ENCODE results near the gene HDAC9. TPM values are rescaled to one million over a fixed set of nuclear protein-coding genes. Genes with fewer than 3 reads are reported as not detected.
"Not testable (repeated sequence)": the region's sequence is repeated elsewhere in the genome, so short reads cannot be mapped to it uniquely, and the experiment has no call there.

Gene HDAC9
- total RNA-seq, 1 donor, result 20.9 TPM

DNA sequence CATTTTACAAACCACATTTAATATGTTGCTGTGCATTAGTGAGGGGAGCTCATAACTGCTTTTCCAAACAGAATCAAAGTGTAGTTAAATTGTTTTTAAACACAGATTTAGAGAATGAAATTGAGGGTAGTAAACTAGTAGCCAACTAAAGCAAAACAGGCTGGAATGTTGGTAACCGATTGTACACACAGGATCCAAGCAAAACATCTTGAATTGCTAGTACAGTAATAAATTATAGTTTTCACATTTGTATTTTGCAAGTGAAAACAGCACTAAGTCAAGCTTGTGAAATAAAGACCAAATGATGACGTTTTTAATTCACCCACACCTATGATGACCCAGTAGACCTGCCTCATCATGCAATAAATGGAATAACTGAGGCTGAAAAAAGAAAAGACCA lies 198.3 kb downstream of the HDAC9 start:
- H3K9me3 ChIP-seq (ENCODE audit: low read depth, low read length), result no peaks in the 10 kb centered on the region
- H3K4me1 ChIP-seq (ENCODE audit: insufficient read depth, low read length), result no peaks in the 10 kb centered on the region
- no peaks in the 10 kb centered on the region for H3K27me3 ChIP-seq (ENCODE audit: insufficient read depth, low read length)
- H3K4me3 ChIP-seq (ENCODE audit: low read length), result no peak overlapping the region

DNA sequence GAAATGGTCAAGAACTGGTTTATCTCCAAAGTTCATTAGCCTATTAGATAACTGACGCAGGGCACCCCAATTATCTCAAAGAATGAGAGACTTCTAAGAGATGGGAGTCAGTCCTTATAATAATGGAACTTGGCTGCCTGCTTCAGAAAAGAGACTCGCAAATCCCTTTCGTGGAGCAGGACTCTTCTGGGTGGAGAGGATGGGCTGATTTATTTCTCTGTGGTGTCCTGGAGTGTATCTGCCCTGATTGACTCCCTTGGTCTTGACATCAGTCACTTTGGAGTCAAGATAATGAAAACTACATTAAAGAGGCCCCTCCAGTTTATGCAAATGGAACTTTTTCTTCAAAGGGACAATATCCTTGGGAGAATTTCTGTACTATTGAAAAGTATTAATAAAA lies 198.9 kb downstream of the HDAC9 start:
- no peaks in the 10 kb centered on the region for H3K9me3 ChIP-seq (ENCODE audit: low read depth, low read length)
- no peaks in the 10 kb centered on the region for H3K27me3 ChIP-seq (ENCODE audit: insufficient read depth, low read length)
- H3K4me1 ChIP-seq (ENCODE audit: insufficient read depth, low read length), result no peaks in the 10 kb centered on the region

DNA sequence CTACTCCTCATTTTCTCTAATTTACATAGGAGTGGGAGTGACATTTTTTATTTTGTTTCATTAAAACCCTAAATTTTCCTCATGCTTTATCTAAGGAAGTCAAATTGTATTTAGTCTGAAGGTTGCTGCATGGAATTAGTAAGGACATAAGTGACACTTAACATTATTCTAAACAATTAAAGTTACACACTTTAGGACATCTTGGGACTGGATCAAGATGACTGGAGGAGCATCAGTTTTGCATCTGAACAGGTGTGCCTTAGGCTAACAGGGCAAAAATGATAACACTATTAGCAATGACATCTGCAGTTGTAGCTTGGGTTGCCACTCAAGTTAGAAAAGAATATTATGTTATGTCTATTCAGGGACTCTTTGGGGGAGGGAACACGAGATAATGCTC lies 199.4 kb downstream of the HDAC9 start:
- Histone ChIP-seq H3K4me3 (ENCODE audit: low read length) (no peak overlapping the region), H3K9me3 (ENCODE audit: low read depth, low read length) (no peaks in the 10 kb centered on the region), H3K27me3 (ENCODE audit: insufficient read depth, low read length) (no peaks in the 10 kb centered on the region), H3K4me1 (ENCODE audit: insufficient read depth, low read length) (no peaks in the 10 kb centered on the region)

More for the DNA sequence above, 198.9 kb downstream of the HDAC9 start:
- H3K4me3 ChIP-seq (ENCODE audit: low read length), result no peak overlapping the region

DNA sequence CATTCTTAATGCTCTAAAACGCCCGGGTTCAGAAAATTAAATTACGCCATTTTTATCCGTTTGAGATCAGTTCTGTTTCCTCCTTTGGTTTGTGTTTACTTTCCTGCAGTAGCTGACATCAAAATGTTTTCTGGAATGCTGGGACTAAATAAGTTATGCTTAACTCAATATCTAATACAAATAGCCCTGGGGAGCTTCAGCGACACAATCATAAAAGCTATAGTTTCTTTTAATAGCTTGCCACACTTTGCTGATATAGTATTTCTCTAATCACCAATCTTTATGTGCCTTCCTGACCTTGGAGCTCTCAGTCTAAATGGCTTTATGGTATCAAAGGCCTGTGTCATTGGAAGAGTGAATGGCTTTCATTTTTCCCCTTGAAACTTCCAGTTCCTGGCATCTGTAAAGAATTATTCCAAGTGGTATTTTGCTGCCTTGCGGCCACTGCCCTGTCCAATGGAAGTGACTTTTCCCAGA lies 202.7 kb downstream of the HDAC9 start:
- Histone ChIP-seq H3K4me1 (ENCODE audit: insufficient read depth, low read length) (no peaks in the 10 kb centered on the region), H3K27me3 (ENCODE audit: insufficient read depth, low read length) (no peaks in the 10 kb centered on the region), H3K9me3 (ENCODE audit: low read depth, low read length) (no peaks in the 10 kb centered on the region), H3K4me3 (ENCODE audit: low read length) (no peak overlapping the region)

DNA sequence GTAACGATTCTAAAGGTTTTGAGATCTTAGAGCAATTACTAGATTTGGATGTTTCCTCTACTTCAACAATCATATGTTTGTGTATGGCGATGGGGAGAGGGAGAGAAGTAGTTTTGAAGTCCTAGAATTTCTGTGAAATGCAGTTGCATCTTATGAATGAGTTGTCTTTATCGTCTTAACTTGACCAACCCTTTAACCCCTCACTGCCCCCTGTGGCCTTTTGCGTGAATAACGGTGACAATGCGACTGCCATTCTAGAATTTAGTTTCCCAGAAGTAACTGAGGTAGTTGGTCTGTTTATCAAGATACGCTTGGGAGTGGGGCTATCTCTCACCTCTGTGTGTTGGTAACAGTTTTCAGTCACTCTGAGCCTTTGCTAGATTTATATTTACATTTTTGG lies 204.6 kb downstream of the HDAC9 start:
- H3K27me3 ChIP-seq (ENCODE audit: insufficient read depth, low read length), result no peaks in the 10 kb centered on the region

DNA sequence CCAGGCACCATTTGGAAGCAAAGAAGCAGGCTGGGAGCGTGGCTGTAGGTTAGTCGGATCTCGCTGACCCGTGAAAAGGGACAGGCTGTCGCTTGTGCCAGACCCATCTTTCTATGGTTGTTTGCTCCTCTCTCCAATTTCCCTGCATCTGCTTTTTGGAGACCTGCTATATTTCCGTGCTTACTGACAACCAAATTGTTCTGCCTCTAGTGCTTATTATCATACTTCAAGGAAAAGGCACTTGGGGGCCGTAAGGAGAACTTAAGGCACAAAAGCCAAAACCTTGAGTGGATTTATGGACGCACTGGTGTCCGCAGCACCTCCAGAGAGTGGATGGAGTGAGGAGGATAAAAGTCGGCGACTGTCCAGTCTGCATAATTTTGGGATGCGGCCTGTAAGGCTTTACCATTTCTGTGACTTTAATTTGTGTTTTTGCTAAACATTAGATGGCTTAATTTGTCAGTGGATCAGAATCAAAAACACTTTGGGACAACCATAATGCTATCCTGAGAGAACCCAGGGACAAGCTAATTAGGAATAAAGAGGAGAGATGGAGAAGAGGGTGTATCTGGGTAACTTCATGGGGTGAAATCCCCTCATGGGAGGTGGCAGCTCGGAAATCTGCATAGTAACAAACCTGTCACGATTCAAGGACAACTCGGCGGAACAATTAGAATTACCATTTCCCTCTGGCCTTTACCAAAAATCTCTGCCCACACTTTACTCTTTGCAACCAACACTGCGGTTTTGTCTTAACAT lies 206.7 kb downstream of the HDAC9 start:
- no peaks in the 10 kb centered on the region for H3K9me3 ChIP-seq (ENCODE audit: low read depth, low read length)
- no peak overlapping the region for H3K4me3 ChIP-seq (ENCODE audit: low read length)
- no peaks in the 10 kb centered on the region for H3K4me1 ChIP-seq (ENCODE audit: insufficient read depth, low read length)
- no peaks in the 10 kb centered on the region for H3K27me3 ChIP-seq (ENCODE audit: insufficient read depth, low read length)

More for the DNA sequence above, 204.6 kb downstream of the HDAC9 start:
- Histone ChIP-seq H3K4me1 (ENCODE audit: insufficient read depth, low read length) (no peaks in the 10 kb centered on the region), H3K9me3 (ENCODE audit: low read depth, low read length) (no peaks in the 10 kb centered on the region), H3K4me3 (ENCODE audit: low read length) (no peak overlapping the region)

DNA sequence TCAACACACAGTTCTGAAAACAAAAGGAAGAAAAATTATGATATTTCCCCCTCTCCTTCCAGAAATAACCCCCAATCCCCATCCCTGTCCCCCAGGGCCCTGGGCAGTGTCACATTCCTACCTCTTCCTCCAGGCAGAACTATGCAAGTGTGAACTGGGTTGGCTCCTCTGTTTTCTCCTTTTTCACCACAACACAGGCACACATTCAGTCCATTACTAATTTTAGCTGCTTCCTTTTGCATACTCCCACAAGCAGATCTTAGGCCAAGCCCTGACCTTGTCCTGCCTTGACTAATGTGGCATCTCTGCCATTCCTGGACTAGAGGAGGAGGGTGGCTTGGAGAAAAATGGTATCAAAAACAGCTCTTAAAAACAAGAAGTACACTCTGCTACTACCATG lies 208.1 kb downstream of the HDAC9 start:
- no peaks in the 10 kb centered on the region for H3K4me1 ChIP-seq (ENCODE audit: insufficient read depth, low read length)
- H3K27me3 ChIP-seq (ENCODE audit: insufficient read depth, low read length), result no peaks in the 10 kb centered on the region
- H3K4me3 ChIP-seq (ENCODE audit: low read length), result no peak overlapping the region
- H3K9me3 ChIP-seq (ENCODE audit: low read depth, low read length), result no peaks in the 10 kb centered on the region

DNA sequence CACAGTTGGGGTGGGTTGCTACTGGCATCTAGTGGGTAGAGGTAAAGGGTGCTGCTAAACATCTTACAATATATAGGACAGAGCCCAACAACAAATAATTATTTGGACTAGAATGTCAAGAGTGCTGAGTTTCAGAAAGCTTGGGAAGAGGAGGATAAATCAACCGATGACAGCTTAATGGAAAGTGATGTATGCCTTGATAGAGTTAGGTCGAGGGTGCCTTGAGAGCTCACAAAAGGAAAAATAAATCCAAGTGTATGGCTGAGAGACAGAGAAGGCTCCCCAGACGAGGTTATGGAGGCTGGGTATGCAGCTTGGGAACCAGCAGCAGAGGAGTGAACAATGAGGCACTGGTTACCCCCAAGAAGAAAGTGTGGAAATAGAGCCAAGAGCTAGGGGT lies 211.1 kb downstream of the HDAC9 start:
- H3K27me3 ChIP-seq (ENCODE audit: insufficient read depth, low read length), result no peaks in the 10 kb centered on the region
- H3K4me1 ChIP-seq (ENCODE audit: insufficient read depth, low read length), result no peaks in the 10 kb centered on the region
- H3K4me3 ChIP-seq (ENCODE audit: low read length), result no peak overlapping the region
- H3K9me3 ChIP-seq (ENCODE audit: low read depth, low read length), result no peaks in the 10 kb centered on the region

DNA sequence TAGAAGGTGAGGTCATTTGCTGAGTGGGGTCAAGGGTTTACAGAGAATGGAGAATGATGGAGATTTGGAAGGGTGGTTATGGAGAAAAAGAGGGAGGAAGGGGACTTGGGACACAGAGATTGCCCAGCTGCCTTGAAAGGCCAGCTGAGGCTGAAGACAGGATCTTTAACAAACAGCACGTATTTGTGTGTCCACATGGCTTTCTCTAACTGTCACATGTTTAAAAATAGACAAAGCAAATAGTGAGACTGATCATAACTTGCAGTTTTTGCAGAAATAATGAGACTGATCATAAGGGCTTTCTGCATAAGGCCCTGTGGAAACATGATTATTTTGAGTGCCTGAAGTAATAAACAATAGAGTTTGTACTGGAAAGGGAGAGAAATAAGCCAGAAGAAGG lies 212.7 kb downstream of the HDAC9 start:
- no peaks in the 10 kb centered on the region for H3K27me3 ChIP-seq (ENCODE audit: insufficient read depth, low read length)
- H3K9me3 ChIP-seq (ENCODE audit: low read depth, low read length), result no peaks in the 10 kb centered on the region
- H3K4me1 ChIP-seq (ENCODE audit: insufficient read depth, low read length), result no peaks in the 10 kb centered on the region
- no peak overlapping the region for H3K4me3 ChIP-seq (ENCODE audit: low read length)

DNA sequence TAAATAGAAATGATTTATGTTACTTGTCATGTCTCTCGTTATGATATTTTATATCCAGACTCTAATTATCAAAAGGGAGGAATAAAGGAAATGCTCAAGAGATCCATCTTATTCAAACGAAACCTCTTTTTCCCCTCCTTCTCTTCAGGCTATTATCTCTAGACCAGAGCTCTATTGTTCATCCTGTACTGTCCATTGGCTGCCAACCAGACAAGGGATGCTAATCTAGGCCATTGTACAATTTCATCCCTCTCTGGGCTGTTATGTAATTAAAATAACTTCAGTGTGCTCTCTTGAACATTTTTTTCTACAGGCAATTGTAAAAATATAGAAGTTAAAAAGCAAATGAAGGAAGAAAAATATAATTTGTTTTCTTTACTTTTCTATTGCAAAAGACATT lies 220.4 kb downstream of the HDAC9 start:
- Histone ChIP-seq H3K4me1 (ENCODE audit: insufficient read depth, low read length) (no peaks in the 10 kb centered on the region), H3K4me3 (ENCODE audit: low read length) (no peak overlapping the region), H3K27me3 (ENCODE audit: insufficient read depth, low read length) (no peaks in the 10 kb centered on the region), H3K9me3 (ENCODE audit: low read depth, low read length) (no peaks in the 10 kb centered on the region)

DNA sequence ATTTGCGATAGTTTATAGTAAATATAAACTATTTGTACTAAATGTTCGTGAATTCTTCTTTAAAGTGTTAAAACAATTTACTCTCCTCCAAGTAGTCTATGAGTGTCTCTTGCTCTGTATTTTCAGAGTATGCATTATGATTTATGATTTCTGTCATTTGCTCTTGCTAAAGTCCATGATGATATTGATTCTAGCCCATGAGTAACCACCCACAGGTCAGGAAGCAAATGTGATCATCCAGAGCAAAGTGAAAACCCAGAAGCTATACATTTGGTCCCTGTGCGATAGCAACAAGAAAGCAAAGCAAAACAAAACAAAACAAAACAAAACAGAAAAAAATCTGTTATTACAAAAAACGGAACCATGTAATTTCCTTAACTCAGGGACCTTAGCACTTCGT lies 225.9 kb downstream of the HDAC9 start:
- H3K4me3 ChIP-seq (ENCODE audit: low read length), result no peak overlapping the region
- H3K9me3 ChIP-seq (ENCODE audit: low read depth, low read length), result no peaks in the 10 kb centered on the region
- H3K4me1 ChIP-seq (ENCODE audit: insufficient read depth, low read length), result no peaks in the 10 kb centered on the region
- no peaks in the 10 kb centered on the region for H3K27me3 ChIP-seq (ENCODE audit: insufficient read depth, low read length)

DNA sequence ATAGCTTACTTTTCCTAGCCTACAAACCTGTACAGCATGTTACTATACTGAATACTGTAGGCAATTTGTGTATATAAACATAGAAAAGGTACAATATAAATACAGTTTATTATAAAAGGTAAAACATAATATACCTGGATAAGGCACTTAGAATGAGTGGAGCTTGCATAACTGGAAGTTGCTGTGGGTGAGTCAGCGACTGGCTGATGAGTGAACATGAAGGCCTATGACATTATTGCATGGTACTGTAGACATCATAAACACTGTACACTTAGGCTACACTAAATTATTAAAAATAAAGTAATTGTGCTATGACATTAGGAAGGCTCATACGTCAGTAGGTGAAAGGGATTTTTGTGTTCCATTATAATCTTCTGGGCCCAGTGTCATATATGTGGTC lies 228.8 kb downstream of the HDAC9 start:
- H3K27me3 ChIP-seq (ENCODE audit: insufficient read depth, low read length), result no peaks in the 10 kb centered on the region
- no peaks in the 10 kb centered on the region for H3K9me3 ChIP-seq (ENCODE audit: low read depth, low read length)
- no peak overlapping the region for H3K4me3 ChIP-seq (ENCODE audit: low read length)
- H3K4me1 ChIP-seq (ENCODE audit: insufficient read depth, low read length), result no peaks in the 10 kb centered on the region

DNA sequence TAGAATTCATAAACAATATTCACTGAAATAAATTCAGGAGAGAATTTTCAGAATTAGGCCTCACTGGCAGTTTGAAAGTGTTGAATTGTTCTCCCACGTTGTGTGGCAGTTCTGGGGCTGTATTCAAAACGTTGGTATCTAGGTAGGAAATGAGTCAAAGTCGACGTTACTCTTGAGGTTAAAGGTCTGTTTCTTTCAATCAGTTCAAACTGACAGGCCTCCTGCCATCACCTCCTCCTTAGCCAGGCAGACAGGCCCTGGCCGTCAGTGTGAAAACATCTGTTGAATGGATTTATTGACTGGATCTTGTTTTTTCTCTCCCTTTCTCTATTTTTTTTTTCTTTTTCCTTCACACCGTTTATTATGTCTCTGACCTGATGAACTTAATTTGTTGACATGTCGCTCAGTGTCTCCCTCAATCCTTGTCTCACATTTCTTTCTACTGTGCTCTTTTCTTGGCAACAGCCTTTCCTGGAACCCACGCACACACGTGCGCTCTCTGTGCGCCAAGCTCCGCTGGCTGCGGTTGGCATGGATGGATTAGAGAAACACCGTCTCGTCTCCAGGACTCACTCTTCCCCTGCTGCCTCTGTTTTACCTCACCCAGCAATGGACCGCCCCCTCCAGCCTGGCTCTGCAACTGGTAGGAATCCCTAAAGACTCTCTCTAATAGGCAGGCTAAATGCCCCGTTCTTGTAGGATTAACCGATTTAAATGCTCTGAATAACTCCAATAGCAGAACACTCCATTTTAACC lies 231.7 kb downstream of the HDAC9 start:
- Histone ChIP-seq H3K4me3 (ENCODE audit: low read length) (no peak overlapping the region), H3K9me3 (ENCODE audit: low read depth, low read length) (no peaks in the 10 kb centered on the region), H3K27me3 (ENCODE audit: insufficient read depth, low read length) (no peaks in the 10 kb centered on the region), H3K4me1 (ENCODE audit: insufficient read depth, low read length) (no peaks in the 10 kb centered on the region)

DNA sequence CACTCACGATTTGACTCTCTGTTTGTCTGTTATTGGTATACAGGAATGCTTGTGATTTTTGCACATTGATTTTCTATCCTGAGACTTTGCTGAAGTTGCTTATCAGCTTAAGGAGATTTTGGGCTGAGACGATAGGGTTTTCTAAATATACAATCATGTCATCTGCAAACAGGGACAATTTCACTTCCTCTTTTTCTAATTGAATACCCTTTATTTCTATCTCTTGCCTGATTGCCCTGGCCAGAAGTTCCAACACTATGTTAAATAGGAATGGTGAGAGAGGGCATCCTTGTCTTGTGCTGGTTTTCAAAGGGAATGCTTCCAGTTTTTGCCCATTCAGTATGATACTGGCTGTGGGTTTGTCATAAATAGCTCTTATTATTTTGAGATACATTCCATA lies 240.5 kb downstream of the HDAC9 start:
- not testable (repeated sequence) for H3K27me3 ChIP-seq (ENCODE audit: insufficient read depth, low read length); H3K4me1 ChIP-seq (ENCODE audit: insufficient read depth, low read length); H3K9me3 ChIP-seq (ENCODE audit: low read depth, low read length)

DNA sequence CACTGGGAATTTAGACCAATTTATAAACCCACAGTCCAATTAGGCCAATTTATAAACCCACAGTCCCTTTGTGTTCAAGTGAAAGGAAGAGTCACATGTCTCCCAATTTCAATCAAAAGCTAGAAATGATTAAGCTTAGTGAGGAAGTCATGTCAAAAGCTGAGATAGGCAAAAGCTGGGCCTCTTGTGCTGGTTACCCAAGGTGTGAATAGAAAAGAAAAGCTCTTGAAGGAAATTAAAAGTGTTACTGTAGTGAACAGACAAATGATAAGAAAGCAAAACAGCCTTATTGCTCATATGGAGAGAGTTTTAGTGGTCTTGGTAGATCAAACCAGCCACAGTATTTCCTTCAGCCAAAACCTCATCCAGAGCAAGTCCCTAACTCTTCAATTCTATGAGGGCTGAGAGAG lies 245.0 kb downstream of the HDAC9 start:
- H3K4me1 ChIP-seq (ENCODE audit: insufficient read depth, low read length), result no peaks in the 10 kb centered on the region
- H3K9me3 ChIP-seq (ENCODE audit: low read depth, low read length), result no peaks in the 10 kb centered on the region
- H3K27me3 ChIP-seq (ENCODE audit: insufficient read depth, low read length), result no peaks in the 10 kb centered on the region
- no peak overlapping the region for H3K4me3 ChIP-seq (ENCODE audit: low read length)

More for the DNA sequence above, 240.5 kb downstream of the HDAC9 start:
- not testable (repeated sequence) for H3K4me3 ChIP-seq (ENCODE audit: low read length)

Data from mononuclear cell (primary cell).